Immature natural killer cell (primary cell): ENCODE data around the gene MINDY1. TPM values are rescaled to one million over a fixed set of nuclear protein-coding genes. Genes with fewer than 3 reads are reported as not detected.
A peak's percentile ranks its signal among the peaks of the same experiment; 100 is the strongest.

Source experiments
- DNase-seq, 3 donors: peaks; one replicate each; pipeline ENCODE4 v3.0.0; 2022; ENCODE audit warnings: mixed read lengths in 1 of 3
- H3K27ac Mint-ChIP-seq, 6 donors: one replicate each; pipeline ENCODE4 v1.8.0; 2020; ENCODE audit warnings: mixed read lengths in 6 of 6, mild to moderate bottlenecking in 5 of 6, inconsistent platforms in 4 of 6, moderate library complexity in 3 of 6
- H3K27me3 Mint-ChIP-seq, 3 donors: one replicate each; pipeline ENCODE4 v1.8.0; 2020 to 2021; ENCODE audit warnings: low read depth in 3 of 3, mild to moderate bottlenecking in 3 of 3, mixed read lengths in 3 of 3, moderate library complexity in 3 of 3, inconsistent platforms in 1 of 3
- H3K36me3 Mint-ChIP-seq, 3 donors: one replicate each; pipeline ENCODE4 v1.8.0; 2020; ENCODE audit warnings: mixed read lengths in 3 of 3, inconsistent platforms in 2 of 3, mild to moderate bottlenecking in 2 of 3
- H3K4me1 Mint-ChIP-seq, 2 donors: one replicate each; pipeline ENCODE4 v1.8.0; 2020; ENCODE audit warnings: inconsistent platforms in 2 of 2, mild to moderate bottlenecking in 2 of 2, mixed read lengths in 2 of 2, moderate library complexity in 1 of 2
- H3K4me3 Mint-ChIP-seq, 5 donors: one replicate each; pipeline ENCODE4 v1.8.0; 2020; ENCODE audit warnings: mild to moderate bottlenecking in 5 of 5, mixed read lengths in 5 of 5, inconsistent platforms in 3 of 5, moderate library complexity in 3 of 5
- H3K9me3 Mint-ChIP-seq, 6 donors: one replicate each; pipeline ENCODE4 v1.8.0; 2020; ENCODE audit warnings: mild to moderate bottlenecking in 6 of 6, mixed read lengths in 6 of 6, inconsistent platforms in 4 of 6, moderate library complexity in 3 of 6
- polyA plus RNA-seq, 3 donors: library from polyadenylated mRNA; unstranded; fragments of 300-500 nt; fragmentation: Illumina TruSeq; gene quantifications; one replicate each; pipeline ENCODE4 v1.2.3, GENCODE V29; 2021

Gene MINDY1
- polyA plus RNA-seq, 3 donors from 2014 or later, result 2.1 to 5.1 (median 3.6) TPM

DNA sequence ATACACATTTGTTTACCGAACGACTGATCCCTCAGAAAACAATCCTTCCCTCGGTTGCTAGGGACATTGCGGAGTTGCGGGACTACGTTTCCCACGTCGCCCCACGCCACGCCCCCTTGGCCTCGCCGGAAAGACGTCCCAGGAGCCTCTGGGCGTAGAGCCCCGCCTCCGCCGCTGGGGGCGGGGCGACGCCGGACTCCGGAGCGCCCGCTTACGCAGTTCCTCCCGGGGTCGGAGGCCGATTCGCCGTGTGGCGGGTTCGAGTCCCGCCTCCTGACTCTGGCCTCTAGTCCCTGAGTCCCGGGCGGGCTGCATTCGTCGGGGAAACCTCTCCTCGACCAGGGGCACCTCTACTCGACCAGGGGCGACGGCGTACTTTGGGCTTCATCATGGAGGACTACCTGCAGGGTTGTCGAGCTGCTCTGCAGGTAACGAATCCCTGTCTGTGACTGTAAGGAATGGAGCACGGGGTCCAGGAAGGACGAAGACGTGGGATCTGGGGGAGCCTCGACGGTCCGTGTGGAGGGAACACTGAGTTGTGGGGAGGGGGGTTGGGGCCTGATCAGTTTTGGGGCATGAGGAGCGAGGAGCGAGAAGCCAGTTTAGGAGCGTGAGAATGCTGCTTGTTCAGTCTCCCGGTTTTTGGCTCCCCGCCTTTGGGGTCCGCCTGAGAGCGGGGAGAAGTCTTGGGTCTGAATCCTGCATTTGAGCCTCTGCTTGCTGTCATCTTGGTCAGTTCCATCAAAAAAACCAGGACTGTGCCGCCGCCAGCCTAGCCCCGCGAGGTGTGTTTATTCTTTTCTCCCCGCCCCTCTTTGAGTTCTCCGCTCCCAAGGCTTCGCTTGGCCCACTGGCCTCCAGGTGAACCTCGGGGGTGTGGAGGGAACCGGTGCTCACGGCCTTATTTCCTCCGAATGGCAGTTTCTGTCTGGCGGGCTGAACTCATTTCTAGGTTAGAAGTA lies 1.8 kb upstream of the MINDY1 start, which contains the start of gene PRUNE1:
PRUNE1 (plus strand) TSS at position 206 of the 962 bp plus-strand sequence; CDS start at position 390, 184 bp downstream.
- Mint-ChIP-seq H3K36me3 (peaks cover 4 to 7% (median 5%) of the 10 kb centered on the region in 3 donors), H3K4me1 (peaks cover 65 to 77% of the 10 kb centered on the region in 2 donors), H3K27ac (peak within 1 kb of the TSS; percentile 95 to 100 (median 98)), H3K27me3 (peaks cover 11 to 14% (median 12%) of the 10 kb centered on the region in 3 donors), H3K9me3 (no peaks in the 10 kb centered on the region), H3K4me3 (peak within 1 kb of the TSS; percentile 94 to 96 (median 95))
- peak; percentile 95 to 96 (median 95) for DNase-seq

DNA sequence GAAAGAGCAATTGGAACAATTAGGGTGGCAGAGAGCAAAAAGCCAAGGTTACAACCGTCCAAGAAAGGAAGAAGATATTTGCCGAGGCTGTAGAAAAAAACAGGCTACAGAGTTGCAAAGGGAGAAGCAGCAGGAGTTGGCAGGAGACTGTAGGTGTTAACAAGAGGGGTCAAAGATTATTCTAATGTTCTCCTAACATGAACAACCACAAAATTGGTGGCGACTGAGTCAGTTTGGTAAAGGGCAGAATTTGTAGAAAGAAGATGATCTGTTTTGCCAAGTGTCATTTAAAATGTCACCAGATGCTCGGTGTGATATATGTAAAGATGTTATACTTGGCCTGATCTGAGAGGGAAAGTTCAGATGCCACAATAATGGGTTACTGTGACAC lies 1.1 kb upstream of the MINDY1 start:
- Mint-ChIP-seq H3K4me1 (peaks cover 70 to 84% of the 10 kb centered on the region in 2 donors), H3K4me3 (peak overlapping the region; percentile 94 to 96 (median 95)), H3K27ac (peak overlapping the region; percentile 95 to 100 (median 98)), H3K27me3 (peaks cover 11 to 14% (median 12%) of the 10 kb centered on the region in 3 donors), H3K36me3 (peaks cover 4 to 5% (median 4%) of the 10 kb centered on the region in 3 donors), H3K9me3 (no peaks in the 10 kb centered on the region)
- no peak for DNase-seq

DNA sequence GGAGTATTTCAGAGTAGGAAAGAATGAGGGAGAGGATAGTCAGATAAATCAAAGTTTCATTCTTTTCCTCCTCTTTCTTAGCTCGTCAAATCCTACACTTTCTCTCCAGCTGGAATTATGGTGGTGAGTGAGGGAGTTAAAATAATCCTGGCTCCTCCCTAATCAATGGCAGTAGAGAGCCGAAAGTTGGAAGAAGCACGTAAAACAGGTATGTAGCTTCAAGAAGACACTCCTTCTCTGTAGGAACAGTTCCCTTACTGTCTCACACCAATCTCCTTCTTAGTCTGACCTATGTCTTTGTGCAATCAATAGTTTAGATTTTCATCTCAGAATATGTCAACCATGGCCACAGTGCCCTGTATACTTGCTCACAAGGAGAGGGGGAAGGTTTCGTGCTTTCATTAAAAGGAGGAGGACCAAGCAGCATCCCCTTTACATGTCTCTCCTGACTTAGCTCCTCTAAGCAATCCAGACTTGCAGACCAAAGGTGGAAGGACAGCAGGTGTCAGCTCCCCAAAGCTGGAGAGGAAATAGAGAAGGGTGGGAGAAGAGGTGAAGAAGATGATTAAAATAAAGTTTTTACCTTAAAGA lies 878 bp downstream of the MINDY1 start:
- peak overlapping the region; percentile 95 to 100 (median 98) for H3K27ac Mint-ChIP-seq
- peaks cover 11 to 12% (median 12%) of the 10 kb centered on the region in 3 donors for H3K27me3 Mint-ChIP-seq
- H3K4me1 Mint-ChIP-seq, result peaks cover 62 to 69% of the 10 kb centered on the region in 2 donors
- peaks cover 0 to 6% (median 4%) of the 10 kb centered on the region in 3 donors for H3K36me3 Mint-ChIP-seq
- peak overlapping the region; percentile 94 to 96 (median 95) for H3K4me3 Mint-ChIP-seq
- no peak for DNase-seq
- H3K9me3 Mint-ChIP-seq, result no peaks in the 10 kb centered on the region

DNA sequence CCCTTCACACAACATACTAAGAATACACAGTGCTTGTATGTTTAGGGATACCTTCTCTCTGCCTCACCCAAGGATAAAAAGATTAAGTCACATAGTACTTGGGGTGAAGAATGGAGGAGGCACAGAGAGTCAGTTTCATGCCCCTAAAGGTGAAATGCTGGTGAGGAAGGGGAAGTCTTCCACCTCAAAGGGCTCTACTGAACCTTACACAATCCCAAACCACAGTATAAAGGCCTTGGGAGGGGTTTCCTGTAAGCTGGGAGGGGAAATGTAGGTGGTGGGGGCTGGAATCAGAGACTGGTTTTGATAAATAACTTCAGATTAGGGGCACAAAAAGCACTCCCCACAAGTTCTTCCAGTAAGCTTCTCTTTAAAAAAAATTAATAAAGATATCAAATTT lies 3.5 kb downstream of the MINDY1 start:
- Mint-ChIP-seq H3K4me1 (peaks cover 40 to 46% of the 10 kb centered on the region in 2 donors), H3K9me3 (no peaks in the 10 kb centered on the region), H3K4me3 (no peak overlapping the region), H3K27me3 (peaks cover 8 to 15% (median 10%) of the 10 kb centered on the region in 3 donors), H3K27ac (peak overlapping the region in 1 of 6 donors; percentile 8), H3K36me3 (peaks cover 4 to 6% (median 4%) of the 10 kb centered on the region in 3 donors)
- DNase-seq, result no peak

DNA sequence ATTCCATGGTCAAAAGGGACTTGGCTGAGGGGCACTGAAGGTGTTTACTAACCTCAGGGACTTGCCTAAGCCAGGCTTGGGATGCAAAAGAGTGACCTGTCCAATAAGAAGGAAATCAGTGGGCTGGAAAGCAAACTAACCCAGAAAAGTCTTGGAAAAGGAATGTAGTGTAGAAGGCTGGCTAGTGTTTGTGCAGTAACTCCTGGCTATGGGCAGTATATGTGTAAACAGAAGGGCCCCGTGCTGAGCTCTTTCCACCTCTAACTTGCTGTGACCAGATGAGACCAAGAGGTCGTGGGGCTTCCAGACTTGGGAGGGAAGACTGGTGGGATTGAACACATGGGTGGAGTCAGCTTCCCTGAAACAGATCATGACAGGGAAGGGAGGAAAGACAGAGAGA lies 4.1 kb downstream of the MINDY1 start:
- no peaks in the 10 kb centered on the region for H3K9me3 Mint-ChIP-seq
- no peak for DNase-seq
- H3K4me1 Mint-ChIP-seq, result peaks cover 34 to 41% of the 10 kb centered on the region in 2 donors
- peaks cover 4 to 6% (median 4%) of the 10 kb centered on the region in 3 donors for H3K36me3 Mint-ChIP-seq
- peak overlapping the region in 1 of 5 donors; percentile 56 for H3K4me3 Mint-ChIP-seq
- no peak overlapping the region for H3K27ac Mint-ChIP-seq
- H3K27me3 Mint-ChIP-seq, result peaks cover 3 to 9% (median 5%) of the 10 kb centered on the region in 3 donors

DNA sequence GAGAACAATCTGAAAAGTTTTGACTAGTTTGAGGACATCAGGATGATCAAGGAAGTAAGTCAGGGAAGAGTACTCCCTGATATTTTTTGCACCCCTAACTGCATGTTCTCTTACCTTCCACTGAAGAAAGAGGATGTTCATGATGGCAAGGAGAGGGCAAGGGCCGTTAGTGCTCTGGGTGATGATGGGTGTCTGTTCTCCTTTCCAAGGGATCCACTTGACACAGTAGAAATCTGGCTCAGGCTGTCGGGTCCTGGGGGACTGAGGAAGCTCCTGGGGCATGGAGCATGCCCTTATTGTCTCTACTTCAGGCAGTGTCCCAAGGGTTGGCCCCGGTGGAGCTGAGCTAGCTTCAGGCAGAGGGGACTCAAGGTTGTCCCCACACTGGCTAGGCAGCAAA lies 4.7 kb downstream of the MINDY1 start:
- Mint-ChIP-seq H3K27me3 (peaks cover 3 to 9% (median 5%) of the 10 kb centered on the region in 3 donors), H3K9me3 (no peaks in the 10 kb centered on the region), H3K36me3 (peaks cover 4 to 6% (median 4%) of the 10 kb centered on the region in 3 donors), H3K27ac (no peak overlapping the region), H3K4me1 (peaks cover 29 to 35% of the 10 kb centered on the region in 2 donors), H3K4me3 (no peak overlapping the region)
- no peak for DNase-seq

DNA sequence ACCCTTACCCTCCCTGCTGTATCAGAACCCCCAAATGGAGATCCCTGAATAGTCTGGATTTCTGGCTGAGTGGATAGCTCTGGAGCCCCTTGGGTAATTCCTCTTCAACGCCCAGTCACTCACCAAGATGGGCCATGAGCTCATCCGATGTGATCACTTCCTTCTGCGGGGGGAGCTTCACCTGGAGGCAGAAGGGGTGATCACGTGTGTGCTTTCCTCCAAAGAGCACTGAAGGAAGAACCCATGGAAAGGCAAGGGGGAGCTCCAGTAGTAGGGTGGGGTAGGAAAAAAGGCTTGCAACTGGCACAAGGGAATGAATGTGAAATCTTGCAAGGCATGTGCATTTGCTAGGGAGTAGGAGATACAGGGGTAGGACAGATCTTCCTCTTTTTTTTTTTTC lies 5.1 kb downstream of the MINDY1 start:
- Mint-ChIP-seq H3K27me3 (peaks cover 3 to 9% (median 5%) of the 10 kb centered on the region in 3 donors), H3K9me3 (no peaks in the 10 kb centered on the region), H3K36me3 (peaks cover 4 to 6% (median 4%) of the 10 kb centered on the region in 3 donors), H3K4me3 (no peak overlapping the region), H3K27ac (no peak overlapping the region), H3K4me1 (peaks cover 24 to 31% of the 10 kb centered on the region in 2 donors)
- no peak for DNase-seq

DNA sequence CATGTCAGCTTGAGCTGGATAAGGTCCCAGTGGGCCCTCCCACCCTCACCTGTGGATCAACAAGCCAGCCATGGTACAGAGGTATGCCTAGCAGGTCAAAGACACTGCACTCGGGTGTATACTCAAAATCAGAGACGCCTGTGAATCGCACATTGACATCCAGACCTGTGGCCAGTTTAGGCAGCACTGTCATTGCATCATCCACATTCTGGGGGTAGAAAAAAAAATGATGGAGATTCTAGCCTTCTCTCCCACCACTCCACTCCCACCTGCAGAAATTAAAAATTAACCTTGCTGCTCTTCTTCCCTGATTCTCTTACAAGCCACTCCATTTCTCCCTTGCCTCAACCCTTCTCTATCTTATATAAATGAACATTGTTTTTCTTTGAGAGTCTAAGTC lies 6.3 kb downstream of the MINDY1 start:
- Mint-ChIP-seq H3K36me3 (peaks cover 4 to 6% (median 4%) of the 10 kb centered on the region in 3 donors), H3K9me3 (no peaks in the 10 kb centered on the region), H3K27me3 (peaks cover 0 to 3% (median 1%) of the 10 kb centered on the region in 3 donors), H3K4me1 (peaks cover 12 to 25% of the 10 kb centered on the region in 2 donors), H3K4me3 (peak overlapping the region in 1 of 5 donors; percentile 29), H3K27ac (no peak overlapping the region)
- DNase-seq, result no peak

DNA sequence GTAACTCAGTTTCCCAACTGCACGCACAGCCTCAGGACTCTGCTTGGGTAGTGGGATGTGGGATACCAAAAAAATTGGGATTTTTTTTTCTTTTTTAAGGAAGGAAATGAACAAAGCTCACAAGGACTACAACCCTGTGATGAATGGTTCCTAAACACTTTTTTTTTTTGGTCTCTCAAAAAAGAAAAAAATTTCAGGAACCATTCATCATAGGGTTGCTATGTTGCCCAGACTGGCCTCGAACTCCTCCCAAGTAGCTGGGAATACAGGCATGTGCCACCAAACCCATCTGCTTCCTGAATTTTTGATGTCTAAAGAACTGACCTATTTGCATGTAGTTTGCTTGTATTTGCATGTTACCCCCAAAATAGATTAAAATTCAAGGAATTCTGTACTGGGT lies 6.8 kb downstream of the MINDY1 start:
- Mint-ChIP-seq H3K4me1 (peaks cover 11 to 21% of the 10 kb centered on the region in 2 donors), H3K27ac (no peak overlapping the region), H3K27me3 (peaks cover 0 to 3% (median 1%) of the 10 kb centered on the region in 3 donors), H3K36me3 (peaks cover 4 to 6% (median 4%) of the 10 kb centered on the region in 3 donors), H3K9me3 (no peaks in the 10 kb centered on the region), H3K4me3 (no peak overlapping the region)
- no peak for DNase-seq

DNA sequence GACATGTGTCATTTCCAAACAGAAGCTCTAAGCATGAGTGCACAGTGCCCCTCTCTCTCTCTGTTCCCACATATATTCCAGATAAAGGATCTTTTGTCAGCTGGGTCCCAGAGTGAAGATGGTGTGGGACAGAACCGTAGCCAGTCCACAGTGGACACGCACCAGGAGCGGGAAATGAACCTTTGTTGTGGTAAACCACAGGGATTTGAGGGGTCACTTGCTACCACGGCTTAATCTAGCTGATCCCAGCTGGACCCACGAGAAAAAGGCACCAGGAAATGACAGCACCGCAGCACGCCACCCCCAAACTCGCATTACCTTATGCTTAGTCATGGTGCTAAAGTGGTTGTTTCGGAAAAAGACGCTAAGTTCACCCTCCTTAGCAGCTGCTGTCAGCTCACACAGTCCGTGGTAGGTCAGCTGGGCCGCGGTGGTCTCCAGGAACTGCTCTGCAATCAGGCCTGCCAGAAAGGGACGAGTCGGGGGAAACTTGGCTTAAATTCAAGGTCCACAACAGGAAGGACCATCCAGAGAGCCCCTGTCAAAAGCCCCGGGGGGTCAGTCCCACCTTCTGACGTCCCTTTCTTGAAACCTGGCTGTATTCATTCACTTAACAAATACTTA lies 7.5 kb downstream of the MINDY1 start:
- H3K27ac Mint-ChIP-seq, result no peak overlapping the region

DNA sequence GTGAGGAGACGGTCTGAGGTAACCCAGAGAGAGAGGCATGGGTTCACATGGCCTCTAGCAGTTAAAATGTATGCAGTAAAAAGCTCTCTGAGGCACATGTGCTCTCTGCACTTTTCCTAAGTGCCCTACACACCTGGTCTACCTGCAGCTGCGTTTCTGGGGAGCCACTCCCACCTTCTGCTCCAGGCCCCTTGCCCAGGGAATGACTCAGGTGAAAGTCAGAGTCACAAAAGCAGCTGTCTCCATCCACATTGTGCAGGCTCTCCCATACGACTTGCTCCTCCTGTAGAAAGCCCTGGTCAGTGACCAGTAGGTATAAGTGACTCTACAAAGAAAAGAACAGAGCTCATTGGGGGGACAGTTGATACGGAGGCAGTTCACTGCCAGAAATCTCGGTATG lies 8.8 kb downstream of the MINDY1 start:
- no peak overlapping the region for H3K4me3 Mint-ChIP-seq

More for the DNA sequence above, 7.5 kb downstream of the MINDY1 start:
- Mint-ChIP-seq H3K4me3 (no peak overlapping the region), H3K27me3 (peaks cover 0 to 3% (median 1%) of the 10 kb centered on the region in 3 donors), H3K36me3 (peaks cover 4 to 6% (median 4%) of the 10 kb centered on the region in 3 donors), H3K9me3 (no peaks in the 10 kb centered on the region), H3K4me1 (peaks cover 9 to 17% of the 10 kb centered on the region in 2 donors)
- DNase-seq, result no peak

DNA sequence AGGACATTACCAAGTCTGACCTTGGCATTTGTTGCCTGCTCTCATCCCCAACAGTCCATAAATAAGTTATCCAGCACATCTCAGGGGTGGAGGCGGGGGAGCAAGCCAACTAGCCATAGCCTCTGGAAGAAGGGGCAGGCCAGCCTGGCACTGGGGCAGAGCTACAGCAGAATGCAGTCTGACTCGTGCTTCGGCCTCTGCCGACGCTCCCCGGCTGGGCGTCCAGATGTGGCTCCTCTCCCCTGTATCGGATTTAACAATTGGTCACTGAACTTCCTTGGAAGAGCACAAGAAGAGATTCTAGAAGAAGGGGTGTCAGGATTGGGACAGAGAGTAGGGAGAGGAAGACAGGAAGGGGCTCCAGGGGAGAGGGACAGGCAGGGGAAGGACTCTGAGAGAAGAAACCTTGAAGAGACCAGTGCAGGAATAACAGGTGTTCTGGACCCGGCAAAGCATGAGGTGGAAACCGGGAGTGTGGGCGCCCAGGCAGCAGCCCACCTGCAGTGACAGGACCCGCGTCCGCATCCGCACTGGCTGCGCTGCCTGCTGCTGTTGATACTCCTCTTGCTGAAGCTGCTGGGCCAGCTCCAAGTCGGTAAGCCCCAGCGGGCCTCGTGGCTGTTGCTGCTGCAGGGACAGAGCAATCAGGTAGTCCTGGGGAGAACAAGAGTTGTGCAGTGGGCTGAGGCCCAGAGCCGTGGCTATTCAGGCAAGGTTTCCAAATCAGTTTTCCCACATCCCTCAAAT lies 9.4 kb downstream of the MINDY1 start:
- Mint-ChIP-seq H3K4me3 (no peak overlapping the region), H3K4me1 (peaks cover 0 to 7% of the 10 kb centered on the region in 2 donors), H3K9me3 (no peaks in the 10 kb centered on the region), H3K27ac (no peak overlapping the region), H3K36me3 (peaks cover 4 to 6% (median 4%) of the 10 kb centered on the region in 3 donors), H3K27me3 (peaks cover 0 to 3% (median 3%) of the 10 kb centered on the region in 3 donors)
- no peak for DNase-seq

More for the DNA sequence above, 8.8 kb downstream of the MINDY1 start:
- no peak for DNase-seq
- Mint-ChIP-seq H3K36me3 (peaks cover 4 to 6% (median 4%) of the 10 kb centered on the region in 3 donors), H3K27ac (no peak overlapping the region), H3K4me1 (peaks cover 5 to 10% of the 10 kb centered on the region in 2 donors), H3K9me3 (no peaks in the 10 kb centered on the region), H3K27me3 (peaks cover 0 to 3% (median 3%) of the 10 kb centered on the region in 3 donors)
